GM21576 (cell line): ENCODE measurements around the gene SNRNP200.

Experiments
- ATAC-seq: cut with Tn5 transposase; IDR thresholded peaks from one replicate; pipeline ENCODE4 v1.9.1; 2021; ENCODE audit warnings: mild to moderate bottlenecking, moderate library complexity; ENCODE audit not compliant: unreplicated experiment

Gene SNRNP200

GRCh38 chr2:96253006-96253405 is 52.3 kb downstream of the SNRNP200 start:
- no peak for ATAC-seq

GRCh38 chr2:96252526-96252925 is 52.8 kb downstream of the SNRNP200 start:
- ATAC-seq: no peak

- no peak for ATAC-seq
These were observed 53.5 kb downstream of the SNRNP200 start for GRCh38 chr2:96251721-96252292.

DNA sequence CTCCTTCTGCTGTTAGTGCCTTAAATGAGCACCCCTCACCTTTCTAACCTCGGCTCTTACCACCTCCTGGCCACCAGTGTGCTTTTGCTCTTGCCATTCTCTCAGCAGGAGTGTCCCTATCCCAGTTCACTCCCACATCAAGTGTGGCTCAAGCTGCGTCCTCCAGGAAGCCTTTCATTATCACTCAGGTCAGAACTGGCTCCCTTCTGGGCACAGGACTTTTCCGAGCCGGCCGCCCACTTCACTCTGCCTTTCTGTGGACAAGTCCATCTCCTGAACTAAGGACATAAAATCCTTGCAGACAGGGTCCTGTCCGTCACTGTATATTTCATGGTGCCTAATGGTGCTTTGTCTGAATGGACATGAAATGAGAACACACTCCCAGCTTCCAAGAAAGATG is 55.2 kb downstream of the SNRNP200 start:
- ATAC-seq: no peak

- ATAC-seq: no peak
These were observed 55.7 kb downstream of the SNRNP200 start for GRCh38 chr2:96249654-96250053.

- no peak for ATAC-seq
These were observed 56.7 kb downstream of the SNRNP200 start for GRCh38 chr2:96248624-96249023.

DNA sequence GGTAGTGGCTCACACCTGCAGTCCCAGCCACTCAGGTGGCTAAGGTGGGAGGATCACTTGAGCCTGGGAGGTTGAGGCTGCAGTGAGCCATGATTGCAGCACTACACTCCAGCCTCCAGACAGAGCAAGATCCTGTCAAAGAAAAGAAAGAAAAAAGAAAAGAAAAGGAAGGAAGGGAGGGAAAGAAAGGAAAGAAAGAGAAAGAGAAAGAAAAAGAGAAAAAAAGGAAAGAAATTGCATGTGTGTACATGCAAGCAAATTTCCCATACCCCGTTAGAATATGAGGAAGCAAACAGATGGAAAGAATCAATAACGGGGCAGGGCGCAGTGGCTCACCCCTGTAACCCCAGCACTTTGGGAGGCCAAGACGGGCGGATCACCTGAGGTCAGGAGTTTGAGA is 57.5 kb downstream of the SNRNP200 start:
- ATAC-seq: no peak

DNA sequence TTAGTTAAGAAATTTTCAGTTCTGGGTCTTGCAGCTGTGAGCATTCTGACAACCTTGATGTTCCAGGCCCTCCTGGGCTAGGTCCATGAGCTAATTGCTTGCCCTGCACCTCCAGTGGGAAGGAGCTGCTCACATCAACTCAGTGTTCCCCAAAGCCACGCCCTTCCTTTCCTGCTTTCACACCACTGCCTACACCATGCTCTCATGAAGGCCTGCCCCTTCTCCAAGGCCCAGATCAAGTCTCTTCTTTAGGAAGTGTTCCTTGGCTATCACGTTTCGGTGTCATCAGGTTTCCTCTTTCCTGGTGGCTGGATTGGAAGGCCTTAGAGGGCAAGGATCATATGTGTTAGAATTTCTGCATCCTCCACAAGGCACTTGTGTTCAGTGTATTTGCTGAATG is 58.3 kb downstream of the SNRNP200 start:
- ATAC-seq: no peak

DNA sequence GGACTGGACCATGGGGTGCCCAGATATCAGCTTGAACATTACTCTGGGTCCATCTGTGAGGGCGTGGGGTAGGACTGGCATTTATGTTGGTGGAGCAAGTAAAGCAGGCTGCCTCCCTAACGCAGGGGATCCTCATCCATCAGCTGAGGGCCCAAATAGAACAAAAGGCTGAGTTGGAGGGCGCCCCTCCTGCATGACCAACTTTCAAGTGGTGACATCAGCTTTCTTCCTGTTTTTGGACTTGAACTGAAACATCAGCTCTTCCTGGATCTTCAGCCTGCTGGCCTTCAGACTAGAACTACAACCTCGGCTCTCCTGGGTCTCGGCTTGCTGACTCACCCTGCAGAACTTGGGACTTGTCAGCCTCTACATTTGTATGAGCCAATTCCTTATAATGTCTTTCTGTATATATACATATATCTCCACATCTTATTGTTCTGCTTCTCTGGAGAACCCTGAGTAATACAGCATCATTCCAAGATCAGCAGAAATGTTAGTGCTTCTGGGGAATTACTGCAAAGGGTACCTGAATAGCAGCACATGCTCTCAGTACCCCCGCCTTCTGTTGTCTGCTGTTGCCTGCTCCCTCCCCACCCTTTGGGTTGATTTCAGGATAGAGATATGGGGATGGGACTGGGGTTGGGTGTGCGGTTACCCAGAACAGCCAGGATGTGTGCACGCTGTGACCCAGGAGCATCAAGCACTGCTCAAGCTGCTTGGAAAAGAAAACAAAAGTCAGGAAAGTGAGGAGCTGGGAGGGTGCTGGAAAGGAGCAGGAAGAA is 59.5 kb downstream of the SNRNP200 start:
- no peak for ATAC-seq

- ATAC-seq: no peak
These were observed 61.5 kb downstream of the SNRNP200 start for GRCh38 chr2:96243843-96244242.

- peak; percentile 85 for ATAC-seq
These were observed 63.3 kb downstream of the SNRNP200 start for GRCh38 chr2:96241900-96242611.

GRCh38 chr2:96241227-96241626 is 64.1 kb downstream of the SNRNP200 start:
- no peak for ATAC-seq

DNA sequence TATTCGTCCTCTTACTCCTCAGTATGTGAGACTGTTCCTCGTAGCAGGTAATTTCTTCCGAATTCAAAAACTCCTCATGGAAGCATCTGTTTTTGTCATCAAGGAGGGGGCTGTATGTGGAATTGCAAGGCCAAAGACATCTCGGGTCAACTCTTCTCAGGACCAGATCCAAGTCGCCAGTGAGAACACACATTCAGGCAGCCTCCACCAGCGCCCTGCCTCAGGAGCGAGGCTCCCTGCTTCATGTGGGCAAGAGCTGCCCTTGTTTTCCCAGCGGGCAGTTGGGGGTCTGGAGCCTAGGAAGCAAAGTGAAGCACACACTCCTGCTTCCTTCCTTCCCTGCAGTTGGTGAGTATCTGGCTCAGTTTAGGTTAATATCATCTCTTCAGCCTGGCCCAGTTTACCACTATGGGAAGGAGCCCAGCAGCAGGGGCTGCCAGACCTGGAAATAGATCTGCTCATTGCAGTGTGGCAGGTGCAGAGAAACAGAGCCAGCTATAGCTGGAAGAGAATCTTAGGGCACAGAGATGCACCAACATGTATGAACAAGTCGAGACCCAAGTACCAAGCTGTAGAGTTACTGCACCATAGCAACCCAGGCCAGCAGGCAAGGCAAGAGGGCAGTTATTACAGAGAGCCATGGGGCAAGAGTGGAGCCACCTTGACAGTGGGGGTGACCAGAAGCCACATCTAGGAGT is 64.9 kb downstream of the SNRNP200 start:
- ATAC-seq: no peak

GRCh38 chr2:96239745-96240264 is 65.5 kb downstream of the SNRNP200 start:
- no peak for ATAC-seq

DNA sequence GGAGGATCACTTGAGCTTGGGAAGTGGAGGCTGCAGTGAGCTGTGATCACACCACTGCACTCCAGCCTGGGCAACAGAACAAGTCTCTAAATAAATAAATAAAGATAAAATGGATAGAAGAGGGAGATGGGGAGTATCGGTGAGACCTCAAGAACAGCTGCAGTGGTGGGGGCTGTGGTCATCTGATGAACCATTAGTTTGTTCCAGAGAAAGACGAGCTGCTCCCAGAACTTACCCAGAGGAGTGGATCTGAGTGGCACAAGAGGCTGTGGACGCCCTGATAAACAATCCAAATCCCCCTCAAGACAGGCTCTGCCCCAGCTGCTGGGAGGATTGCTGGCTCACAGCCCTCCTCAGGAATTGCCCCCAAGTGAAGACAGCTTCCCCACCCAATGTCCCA is 66.3 kb downstream of the SNRNP200 start:
- no peak for ATAC-seq

- no peak for ATAC-seq
These were observed 67.1 kb downstream of the SNRNP200 start for GRCh38 chr2:96238266-96238665.

DNA sequence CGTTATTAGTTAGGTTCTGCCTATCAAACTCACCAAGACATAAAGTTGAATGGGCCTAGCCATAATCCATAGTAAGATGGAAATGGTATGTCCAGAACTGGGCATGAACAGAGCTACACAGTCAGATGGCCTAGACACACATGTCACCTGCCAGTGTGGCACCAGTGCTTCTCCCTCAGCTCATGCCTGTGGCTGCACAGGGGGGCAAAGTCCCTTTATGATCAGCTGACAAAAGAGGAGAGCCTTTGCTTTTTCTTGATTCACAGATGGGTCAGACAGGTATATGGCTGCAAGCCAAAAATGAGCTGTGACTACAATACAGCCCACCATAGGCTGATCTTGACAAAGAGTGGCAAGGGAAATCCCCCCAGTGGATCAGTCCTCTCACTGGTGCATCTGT is 68.5 kb downstream of the SNRNP200 start:
- ATAC-seq: no peak

GRCh38 chr2:96233880-96234316 is 71.4 kb downstream of the SNRNP200 start:
- ATAC-seq: peak; percentile 94

DNA sequence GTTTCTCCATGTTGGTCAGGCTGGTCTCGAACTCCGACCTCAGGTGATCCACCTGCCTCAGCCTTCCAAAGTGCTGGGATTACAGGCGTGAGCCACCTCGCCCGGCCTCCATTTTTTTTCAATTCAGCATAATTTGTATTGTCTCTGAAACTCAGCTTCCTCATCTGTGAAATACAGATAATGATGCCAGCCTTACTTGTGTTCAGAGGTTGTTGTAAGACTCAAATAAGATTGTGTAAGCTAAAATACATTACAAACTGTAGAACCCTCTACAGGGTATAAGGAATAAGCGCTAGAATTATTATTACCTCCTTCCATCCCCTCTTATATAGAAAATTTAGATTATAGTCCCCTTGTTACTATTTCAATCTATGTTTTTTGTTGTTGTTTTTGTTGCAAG is 71.9 kb downstream of the SNRNP200 start:
- ATAC-seq: no peak

GRCh38 chr2:96231316-96231715 is 74.0 kb downstream of the SNRNP200 start:
- no peak for ATAC-seq

- peak; percentile 80 for ATAC-seq
These were observed 80.3 kb downstream of the SNRNP200 start for GRCh38 chr2:96225016-96225533.
